ENCODE data around the gene NPHS1.

NPHS1 gene

DNA sequence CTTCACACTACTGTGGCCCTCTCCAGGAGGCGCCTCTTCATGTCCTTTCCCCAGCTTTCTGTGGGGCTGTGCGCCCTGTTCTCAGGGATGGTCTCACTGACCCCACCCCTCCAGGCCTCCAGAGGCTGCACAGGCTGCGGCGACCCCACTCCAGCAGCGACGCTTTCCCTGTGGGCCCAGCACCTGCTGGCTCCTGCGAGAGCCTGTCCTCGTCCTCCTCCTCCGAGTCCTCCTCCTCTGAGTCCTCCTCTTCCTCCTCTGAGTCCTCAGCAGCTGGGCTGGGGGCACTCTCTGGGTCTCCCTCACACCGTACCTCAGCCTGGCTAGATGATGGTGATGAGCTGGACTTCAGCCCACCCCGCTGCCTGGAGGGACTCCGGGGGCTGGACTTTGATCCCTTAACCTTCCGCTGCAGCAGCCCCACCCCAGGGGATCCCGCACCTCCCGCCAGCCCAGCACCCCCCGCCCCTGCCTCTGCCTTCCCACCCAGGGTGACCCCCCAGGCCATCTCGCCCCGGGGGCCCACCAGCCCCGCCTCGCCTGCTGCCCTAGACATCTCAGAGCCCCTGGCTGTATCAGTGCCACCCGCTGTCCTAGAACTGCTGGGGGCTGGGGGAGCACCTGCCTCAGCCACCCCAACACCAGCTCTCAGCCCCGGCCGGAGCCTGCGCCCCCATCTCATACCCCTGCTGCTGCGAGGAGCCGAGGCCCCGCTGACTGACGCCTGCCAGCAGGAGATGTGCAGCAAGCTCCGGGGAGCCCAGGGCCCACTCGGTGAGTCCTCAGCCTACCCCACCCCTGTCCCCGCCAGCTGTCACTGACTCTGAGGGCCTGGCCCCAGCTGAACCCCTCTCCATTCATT, 65.8 kb downstream of the NPHS1 start:
- no peak overlapping the region for H3K4me3 ChIP-seq (ENCODE audit: low read depth, low read length)
- TF ChIP-seq, protein P1, sequence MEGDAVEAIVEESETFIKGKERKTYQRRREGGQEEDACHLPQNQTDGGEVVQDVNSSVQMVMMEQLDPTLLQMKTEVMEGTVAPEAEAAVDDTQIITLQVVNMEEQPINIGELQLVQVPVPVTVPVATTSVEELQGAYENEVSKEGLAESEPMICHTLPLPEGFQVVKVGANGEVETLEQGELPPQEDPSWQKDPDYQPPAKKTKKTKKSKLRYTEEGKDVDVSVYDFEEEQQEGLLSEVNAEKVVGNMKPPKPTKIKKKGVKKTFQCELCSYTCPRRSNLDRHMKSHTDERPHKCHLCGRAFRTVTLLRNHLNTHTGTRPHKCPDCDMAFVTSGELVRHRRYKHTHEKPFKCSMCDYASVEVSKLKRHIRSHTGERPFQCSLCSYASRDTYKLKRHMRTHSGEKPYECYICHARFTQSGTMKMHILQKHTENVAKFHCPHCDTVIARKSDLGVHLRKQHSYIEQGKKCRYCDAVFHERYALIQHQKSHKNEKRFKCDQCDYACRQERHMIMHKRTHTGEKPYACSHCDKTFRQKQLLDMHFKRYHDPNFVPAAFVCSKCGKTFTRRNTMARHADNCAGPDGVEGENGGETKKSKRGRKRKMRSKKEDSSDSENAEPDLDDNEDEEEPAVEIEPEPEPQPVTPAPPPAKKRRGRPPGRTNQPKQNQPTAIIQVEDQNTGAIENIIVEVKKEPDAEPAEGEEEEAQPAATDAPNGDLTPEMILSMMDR (IDR thresholded peaks at IDR 0.05; ENCODE audit: low read depth, low read length, missing control alignments), result no peak
- no peaks in the 10 kb centered on the region for H3K27me3 ChIP-seq (replicated peaks)
- no peak for DNase-seq
- in situ Hi-C loops (cut with HindIII; ENCODE audit: low pct_ligation_motif_present, low sequenced_read_pairs), result no loop called here
- H3K36me3 ChIP-seq (replicated peaks), result no peaks in the 10 kb centered on the region
- H3K27ac ChIP-seq, result no peak overlapping the region

DNA sequence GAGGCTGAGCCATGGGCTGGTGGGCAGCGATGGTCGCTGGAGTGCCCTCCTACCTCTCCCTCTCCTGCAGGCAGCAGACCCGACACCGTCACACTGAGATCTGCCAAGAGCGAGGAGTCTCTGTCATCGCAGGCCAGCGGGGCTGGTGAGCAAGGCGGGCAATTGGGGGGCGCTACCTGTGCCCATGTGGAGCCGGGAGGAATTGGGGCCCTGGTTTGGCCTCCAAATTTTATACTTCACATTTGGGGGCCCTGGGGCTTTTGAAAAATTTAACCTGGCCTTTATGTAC, 67.0 kb downstream of the NPHS1 start:
- in situ Hi-C loops (cut with HindIII; ENCODE audit: low pct_ligation_motif_present, low sequenced_read_pairs), result no loop called here
- TF ChIP-seq, protein P1 (IDR thresholded peaks at IDR 0.05; ENCODE audit: low read depth, low read length, missing control alignments), result no peak
- no peak overlapping the region for H3K4me3 ChIP-seq (ENCODE audit: low read depth, low read length)
- H3K36me3 ChIP-seq (replicated peaks), result no peaks in the 10 kb centered on the region
- H3K27ac ChIP-seq, result no peak overlapping the region
- DNase-seq, result no peak
- no peaks in the 10 kb centered on the region for H3K27me3 ChIP-seq (replicated peaks)

DNA sequence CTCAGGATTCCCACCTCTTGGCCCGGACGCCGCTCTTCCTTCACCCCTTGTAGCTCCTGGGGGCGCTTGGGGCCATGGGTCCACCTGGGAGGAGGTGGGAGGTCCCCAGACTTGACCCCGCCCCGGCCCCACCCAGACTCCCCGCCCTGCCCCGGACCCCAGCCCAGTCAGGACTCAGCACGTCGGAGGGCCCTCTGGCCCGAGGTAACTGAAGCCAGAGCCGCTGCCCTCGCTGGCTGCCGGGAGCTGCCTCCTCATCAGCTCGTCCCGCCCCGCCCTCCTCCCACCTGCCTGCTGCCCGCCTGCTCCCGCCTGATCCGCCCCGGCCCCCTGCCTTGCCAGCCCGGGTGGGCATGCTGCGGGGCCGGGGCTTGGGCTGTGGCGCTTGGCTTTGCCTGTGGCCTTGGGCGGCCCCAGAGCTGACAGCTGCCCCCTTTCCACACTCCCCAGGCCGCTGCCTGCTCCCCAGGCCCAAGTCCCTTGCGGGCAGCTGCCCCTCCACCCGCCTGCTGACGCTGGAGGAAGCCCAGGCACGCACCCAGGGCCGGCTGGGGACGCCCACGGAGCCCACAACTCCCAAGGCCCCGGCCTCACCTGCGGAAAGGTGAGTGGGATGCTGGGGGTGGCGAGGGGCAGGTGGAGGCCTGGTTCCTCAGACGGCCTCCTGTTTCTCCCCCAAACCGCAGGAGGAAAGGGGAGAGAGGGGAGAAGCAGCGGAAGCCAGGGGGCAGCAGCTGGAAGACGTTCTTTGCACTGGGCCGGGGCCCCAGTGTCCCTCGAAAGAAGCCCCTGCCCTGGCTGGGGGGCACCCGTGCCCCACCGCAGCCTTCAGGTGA, 67.6 kb downstream of the NPHS1 start:
- Histone ChIP-seq H3K4me3 (ENCODE audit: low read depth, low read length) (no peak overlapping the region), H3K27me3 (replicated peaks) (no peaks in the 10 kb centered on the region), H3K36me3 (replicated peaks) (no peaks in the 10 kb centered on the region), H3K27ac (no peak overlapping the region)
- in situ Hi-C loops (cut with HindIII; ENCODE audit: low pct_ligation_motif_present, low sequenced_read_pairs), result no loop called here
- no peak for DNase-seq
- TF ChIP-seq, protein P1 (IDR thresholded peaks at IDR 0.05; ENCODE audit: low read depth, low read length, missing control alignments), result no peak

DNA sequence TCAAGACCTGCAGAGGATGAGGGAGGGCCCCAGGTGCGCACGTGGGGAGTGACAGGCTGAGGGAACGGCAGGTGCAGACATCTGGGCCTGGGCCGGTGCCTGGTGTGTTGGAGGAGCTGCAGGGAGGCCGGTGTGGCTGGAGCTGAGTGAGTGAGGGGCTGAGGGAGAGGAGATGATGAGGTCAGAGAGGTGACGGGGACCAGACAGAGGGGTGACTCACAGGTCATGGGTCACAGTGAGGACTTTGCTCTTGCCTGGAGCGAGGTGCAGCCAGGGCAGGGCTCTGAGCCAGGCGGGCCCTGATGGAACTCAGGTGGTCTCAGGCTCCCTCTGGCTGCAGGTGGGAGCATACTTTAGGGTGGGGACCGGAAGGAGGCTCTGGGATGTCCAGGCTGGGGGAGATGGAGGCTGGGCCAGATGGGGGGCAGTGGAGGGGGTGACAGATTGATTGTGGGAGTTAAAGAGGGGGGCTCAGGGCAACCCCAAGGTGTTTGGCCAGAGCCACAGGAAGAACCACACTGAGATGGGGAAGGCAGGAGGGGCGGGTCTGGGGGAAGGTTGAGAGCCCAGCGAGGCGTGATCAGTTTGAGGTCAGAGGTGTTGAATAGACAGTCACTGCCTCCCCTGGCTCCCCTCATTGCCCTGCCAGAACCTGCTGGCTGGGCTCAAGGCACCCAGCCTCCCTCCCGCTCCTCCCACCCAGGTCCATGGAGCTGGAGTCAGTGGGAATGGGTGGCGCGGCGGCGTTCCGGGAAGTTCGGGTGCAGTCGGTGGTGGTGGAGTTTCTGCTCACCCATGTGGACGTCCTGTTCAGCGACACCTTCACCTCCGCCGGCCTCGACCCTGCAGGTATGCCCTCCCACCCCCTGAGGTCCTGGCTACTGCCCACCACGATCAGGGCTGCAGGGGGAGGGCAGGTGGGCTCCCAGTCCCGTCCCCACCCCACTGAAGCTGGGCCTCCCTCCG, 68.6 kb downstream of the NPHS1 start:
- H3K4me3 ChIP-seq (ENCODE audit: low read depth, low read length), result no peak overlapping the region
- in situ Hi-C loops (cut with HindIII; ENCODE audit: low pct_ligation_motif_present, low sequenced_read_pairs), result no loop called here
- no peak for DNase-seq
- H3K36me3 ChIP-seq (replicated peaks), result no peaks in the 10 kb centered on the region
- no peak overlapping the region for H3K27ac ChIP-seq
- H3K27me3 ChIP-seq (replicated peaks), result no peaks in the 10 kb centered on the region
- TF ChIP-seq, protein P1 (IDR thresholded peaks at IDR 0.05; ENCODE audit: low read depth, low read length, missing control alignments), result peak; percentile 17

DNA sequence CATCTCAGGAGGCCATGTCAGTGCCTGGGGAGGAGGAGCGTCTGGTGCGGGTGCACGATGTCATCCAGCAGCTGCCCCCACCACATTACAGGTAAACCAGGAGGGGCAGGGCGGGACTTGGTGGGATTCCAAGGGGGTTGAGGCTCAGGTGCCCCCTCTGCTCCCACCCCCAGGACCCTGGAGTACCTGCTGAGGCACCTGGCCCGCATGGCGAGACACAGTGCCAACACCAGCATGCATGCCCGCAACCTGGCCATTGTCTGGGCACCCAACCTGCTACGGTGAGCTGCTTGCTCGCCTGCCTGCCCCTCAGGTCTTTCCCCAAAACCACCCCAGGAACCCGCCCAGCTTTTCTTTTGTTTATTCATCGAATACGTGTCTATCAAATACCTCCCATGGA, 69.7 kb downstream of the NPHS1 start:
- TF ChIP-seq, protein P1 (IDR thresholded peaks at IDR 0.05; ENCODE audit: low read depth, low read length, missing control alignments), result no peak
- in situ Hi-C loops (cut with HindIII; ENCODE audit: low pct_ligation_motif_present, low sequenced_read_pairs), result no loop called here
- H3K4me3 ChIP-seq (ENCODE audit: low read depth, low read length), result no peak overlapping the region
- no peaks in the 10 kb centered on the region for H3K36me3 ChIP-seq (replicated peaks)
- no peaks in the 10 kb centered on the region for H3K27me3 ChIP-seq (replicated peaks)
- DNase-seq, result no peak
- H3K27ac ChIP-seq, result no peak overlapping the region
